Cerebellar nuclear complex (tissue), 1 donor: ENCODE results near the gene DUSP5.
"Not testable (repeated sequence)": the region's sequence is repeated elsewhere in the genome, so short reads cannot be mapped to it uniquely, and the experiment has no call there.

Experiments
- DNase-seq, 2 experiments: peaks; one replicate each; lab custom pipeline; 2025; lab: John Stamatoyannopoulos, UW

DUSP5 gene

GRCh38 chr10:110522365-110522988 lies 24.8 kb downstream of the DUSP5 start:
- no peak for DNase-seq

- DNase-seq = no peak
These were observed 26.0 kb downstream of the DUSP5 start for GRCh38 chr10:110523736-110524135.

- no peak for DNase-seq
These were observed 26.6 kb downstream of the DUSP5 start for GRCh38 chr10:110524179-110524858.

GRCh38 chr10:110524859-110525232 lies 27.1 kb downstream of the DUSP5 start:
- no peak for DNase-seq

GRCh38 chr10:110525349-110526260 lies 27.9 kb downstream of the DUSP5 start:
- DNase-seq = no peak

GRCh38 chr10:110527731-110528171 lies 30.0 kb downstream of the DUSP5 start:
- no peak for DNase-seq

- no peak for DNase-seq
These were observed 30.7 kb downstream of the DUSP5 start for GRCh38 chr10:110528224-110528996.

GRCh38 chr10:110528997-110529524 lies 31.4 kb downstream of the DUSP5 start:
- DNase-seq = not testable (repeated sequence)

- DNase-seq = no peak
These were observed 31.9 kb downstream of the DUSP5 start for GRCh38 chr10:110529596-110530011.

GRCh38 chr10:110530131-110530831 lies 32.6 kb downstream of the DUSP5 start:
- DNase-seq = no peak

- no peak for DNase-seq
These were observed 34.0 kb downstream of the DUSP5 start for GRCh38 chr10:110531687-110532086.

GRCh38 chr10:110532628-110533027 lies 34.9 kb downstream of the DUSP5 start:
- not testable (repeated sequence) for DNase-seq

- no peak for DNase-seq
These were observed 35.4 kb downstream of the DUSP5 start for GRCh38 chr10:110533149-110533548.

GRCh38 chr10:110534571-110534970 lies 36.9 kb downstream of the DUSP5 start:
- DNase-seq = no peak

GRCh38 chr10:110535958-110536891 lies 38.5 kb downstream of the DUSP5 start:
- no peak for DNase-seq

- DNase-seq = no peak
These were observed 41.4 kb downstream of the DUSP5 start for GRCh38 chr10:110539091-110539490.

GRCh38 chr10:110540031-110540430 lies 42.3 kb downstream of the DUSP5 start:
- no peak for DNase-seq

GRCh38 chr10:110544958-110545537 lies 47.3 kb downstream of the DUSP5 start:
- DNase-seq = no peak

- peak in 1 of 2 experiments; percentile 59 for DNase-seq
These were observed 48.4 kb downstream of the DUSP5 start for GRCh38 chr10:110546077-110546476.
